RPMI8226 (cell line): ENCODE measurements around the gene R3HCC1L.

Experiments
- DNase-seq: peaks from one replicate; pipeline ENCODE4 v3.0.0-alpha.2; 2015

Gene R3HCC1L

DNA sequence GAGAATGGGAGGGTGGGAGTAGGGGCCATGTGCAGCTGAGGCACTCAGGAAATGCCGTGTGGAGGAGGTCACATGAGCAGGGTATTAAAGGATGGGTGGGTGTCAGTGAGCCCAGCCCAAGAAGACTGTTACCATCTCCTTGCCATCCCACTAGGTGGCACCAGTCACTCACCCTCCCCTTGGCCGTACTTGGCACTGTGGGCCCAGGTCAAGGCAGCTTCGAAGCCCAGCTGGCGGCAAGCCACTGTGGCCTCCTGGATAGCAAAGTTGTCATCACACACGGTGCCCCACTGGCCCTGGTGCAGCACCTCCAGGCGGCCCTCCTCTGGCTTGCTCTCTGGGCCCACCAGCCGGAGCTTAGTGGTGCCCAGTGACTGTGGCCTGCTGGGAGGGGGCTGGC is 128.1 kb downstream of the R3HCC1L start:
- DNase-seq, result peak; percentile 42

GRCh38 chr10:98263088-98263487 is 128.6 kb downstream of the R3HCC1L start:
- no peak for DNase-seq

DNA sequence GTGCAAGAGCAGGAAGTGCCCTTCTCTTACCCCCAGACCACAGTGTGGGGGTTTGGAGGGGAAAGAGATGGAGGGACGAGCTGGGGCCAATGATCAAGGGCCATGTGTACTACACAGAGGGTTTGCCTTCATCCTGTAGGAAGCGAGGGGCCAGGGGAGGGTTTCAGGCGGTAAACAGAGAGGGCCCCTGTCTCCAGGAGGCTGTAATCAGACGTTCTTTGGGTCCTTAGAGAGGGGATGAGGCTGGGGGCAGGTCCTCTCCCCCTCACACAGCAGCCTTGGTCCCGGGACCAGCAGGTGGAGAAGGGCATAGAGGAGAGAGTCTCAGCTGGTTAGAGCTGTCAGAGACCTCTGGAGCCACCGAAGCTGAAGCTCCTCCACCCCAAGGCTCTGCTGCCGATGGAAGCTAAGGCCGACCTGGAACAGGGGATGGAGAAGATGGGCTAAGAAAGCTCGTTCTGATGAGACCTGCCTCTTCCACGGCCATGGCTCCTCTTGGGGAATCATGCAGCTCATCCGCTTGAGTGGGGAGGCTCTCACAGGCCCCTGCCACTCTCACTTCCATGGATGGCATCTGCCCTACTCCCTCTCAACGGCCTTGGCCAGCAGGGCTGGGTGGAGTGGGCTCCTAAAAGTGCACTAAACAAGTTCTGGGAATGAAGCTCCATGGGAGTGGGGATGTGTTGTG is 130.1 kb downstream of the R3HCC1L start:
- no peak for DNase-seq

DNA sequence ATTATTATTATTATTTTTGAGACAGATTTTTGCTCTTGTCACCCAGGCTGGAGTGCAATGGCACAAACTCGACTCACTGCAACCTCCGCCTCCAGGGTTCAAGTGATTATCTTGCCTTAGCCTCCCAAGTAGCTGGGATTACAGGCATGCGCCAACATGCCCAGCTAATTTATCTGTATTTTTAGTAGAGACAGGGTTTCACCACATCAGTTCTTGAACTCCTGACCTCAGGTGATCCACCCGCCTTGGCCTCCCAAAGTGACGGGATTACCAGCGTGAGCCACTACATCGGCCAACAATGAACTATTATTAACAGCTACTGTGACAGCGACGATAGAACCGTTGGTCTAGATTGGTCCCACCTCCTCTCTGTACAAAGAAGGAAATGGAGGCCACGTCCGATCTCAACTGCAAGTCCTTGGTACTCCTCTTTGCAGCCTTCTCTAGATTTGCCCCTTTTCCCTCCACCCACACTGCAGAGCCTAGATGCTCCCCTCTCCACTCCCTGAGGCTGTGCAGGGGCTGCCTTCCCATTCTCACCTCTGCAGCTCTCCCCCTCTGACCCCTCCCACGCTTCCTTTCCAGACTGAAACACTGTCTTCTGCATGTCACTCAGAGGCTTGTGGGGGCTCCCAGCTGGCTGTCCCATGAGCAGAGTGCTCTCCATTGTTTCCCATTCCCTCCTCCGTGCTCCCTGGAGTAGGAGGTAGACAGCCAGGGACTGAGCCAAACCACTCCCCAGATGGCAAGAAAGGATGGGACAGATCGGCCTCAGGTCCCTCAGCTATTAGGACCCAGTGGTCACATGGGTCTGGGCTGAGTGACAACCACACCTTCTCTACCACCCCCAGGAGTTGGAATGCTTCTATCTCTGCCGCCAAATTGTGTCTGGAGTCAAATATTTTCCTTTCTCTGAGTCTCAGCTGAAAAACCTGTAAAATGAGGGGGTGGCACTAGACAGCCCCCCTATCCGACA is 131.2 kb downstream of the R3HCC1L start:
- no peak for DNase-seq

DNA sequence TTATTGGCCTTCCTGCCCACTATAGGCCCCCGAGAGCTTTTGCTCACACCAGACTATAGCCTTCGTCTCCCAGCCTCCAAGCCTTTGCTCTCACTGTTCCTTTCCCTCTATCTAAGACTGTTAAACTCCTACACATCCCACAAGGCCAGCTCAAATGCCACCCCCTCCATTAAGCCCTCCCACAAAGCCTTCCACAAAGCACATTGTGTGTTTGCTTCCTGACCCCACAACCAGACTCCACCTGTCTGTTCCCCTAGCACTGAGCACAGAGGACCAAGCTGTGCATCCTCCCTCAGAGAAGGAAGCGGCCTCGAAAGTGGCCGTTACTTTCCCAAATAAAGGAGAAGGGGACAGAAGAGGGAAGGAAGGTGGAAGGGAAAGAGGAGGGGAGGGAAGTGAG is 132.2 kb downstream of the R3HCC1L start:
- no peak for DNase-seq

GRCh38 chr10:98267069-98267893 is 132.8 kb downstream of the R3HCC1L start:
- DNase-seq, result no peak

- peak; percentile 4 for DNase-seq
Observed at GRCh38 chr10:98267894-98268693, 133.6 kb downstream of the R3HCC1L start, which contains the start of gene LOXL4. Gene LOXL4, minus strand, starts transcription at chr10:98268194. Its CDS starts 5,175 bp downstream, at chr10:98263019.

DNA sequence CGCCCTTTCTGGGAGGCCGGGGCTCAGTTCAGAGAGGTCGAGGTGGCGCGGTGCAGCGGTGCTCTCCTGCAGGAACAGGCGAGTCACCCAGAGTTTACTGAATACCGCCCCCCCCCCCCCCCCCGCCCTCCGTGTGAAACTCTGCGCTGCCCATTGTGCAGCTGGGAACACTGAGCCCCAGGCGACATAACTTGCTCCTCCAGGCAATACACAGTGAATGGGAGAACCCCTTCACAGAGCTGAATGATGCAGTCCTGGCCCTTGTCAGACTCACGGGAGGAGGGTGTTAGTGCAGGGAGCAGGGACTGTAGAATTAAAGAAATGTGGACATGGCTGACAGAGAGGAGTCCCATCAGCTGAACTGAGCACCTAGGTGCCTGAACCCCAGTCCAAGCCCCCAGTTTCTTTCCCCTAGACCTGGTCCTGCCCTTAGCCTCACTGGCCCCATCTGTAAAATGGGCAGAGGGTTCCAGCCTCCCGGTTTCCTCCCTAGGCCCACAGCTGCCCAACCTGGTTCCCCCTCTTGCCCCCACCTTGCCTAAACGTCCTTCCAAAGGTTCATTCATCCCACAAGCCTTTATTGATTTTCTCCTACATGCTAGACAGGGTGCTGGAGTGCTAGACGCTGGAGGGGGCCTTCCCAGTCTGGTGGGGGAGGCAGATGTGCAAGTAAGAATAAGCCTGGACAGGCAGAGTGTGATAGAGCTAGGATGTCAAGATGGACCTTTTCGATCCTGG is 134.4 kb downstream of the R3HCC1L start:
- DNase-seq, result peak; percentile 3

DNA sequence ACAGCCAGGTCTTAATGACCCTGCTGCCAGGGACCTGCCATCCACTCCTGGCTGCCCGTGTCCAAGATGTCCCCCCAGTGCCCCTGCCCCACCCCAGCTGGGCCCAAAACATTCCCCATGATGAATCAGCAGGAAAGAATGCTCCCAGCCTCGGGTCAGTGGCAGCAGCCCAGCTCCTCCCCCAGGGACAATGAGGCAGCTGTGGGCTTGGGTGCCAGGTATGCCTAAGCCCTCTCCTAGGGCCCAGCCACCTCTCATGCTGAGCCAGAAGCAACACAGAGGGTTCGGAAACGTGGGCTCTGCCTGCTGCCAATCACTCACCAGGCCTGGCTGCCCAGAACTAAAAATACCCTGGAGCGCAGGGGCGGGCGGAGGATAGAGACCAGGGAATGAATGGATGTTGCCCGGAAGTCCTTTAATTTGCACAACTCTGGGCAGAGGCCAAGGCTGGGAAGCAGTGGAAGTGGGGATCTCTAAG is 135.0 kb downstream of the R3HCC1L start:
- no peak for DNase-seq

- DNase-seq, result no peak
Observed at GRCh38 chr10:98270073-98270740, 135.8 kb downstream of the R3HCC1L start.

DNA sequence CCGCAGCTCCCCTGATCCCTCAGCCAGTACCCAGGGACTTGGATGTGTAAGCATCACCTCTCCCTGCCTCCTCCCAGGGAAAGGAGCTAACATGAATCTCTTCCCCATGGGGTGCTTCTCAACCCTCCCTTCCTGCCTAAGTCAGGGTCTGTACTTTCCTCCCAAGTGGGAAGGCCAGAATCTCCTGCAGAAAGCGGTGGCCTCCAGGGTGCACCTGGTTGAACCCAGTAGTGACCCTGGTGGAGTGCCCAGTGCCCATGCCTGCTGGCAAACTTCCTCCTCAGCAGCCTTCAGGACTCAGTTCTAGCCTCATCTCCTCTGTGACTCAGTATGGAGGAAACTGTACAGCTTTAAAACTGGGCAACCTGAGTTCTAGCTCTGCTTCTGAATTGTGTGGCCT is 136.3 kb downstream of the R3HCC1L start:
- no peak for DNase-seq

- DNase-seq, result no peak
Observed at GRCh38 chr10:98272245-98272644, 137.8 kb downstream of the R3HCC1L start.

- no peak for DNase-seq
Observed at GRCh38 chr10:98272656-98273055, 138.2 kb downstream of the R3HCC1L start.

DNA sequence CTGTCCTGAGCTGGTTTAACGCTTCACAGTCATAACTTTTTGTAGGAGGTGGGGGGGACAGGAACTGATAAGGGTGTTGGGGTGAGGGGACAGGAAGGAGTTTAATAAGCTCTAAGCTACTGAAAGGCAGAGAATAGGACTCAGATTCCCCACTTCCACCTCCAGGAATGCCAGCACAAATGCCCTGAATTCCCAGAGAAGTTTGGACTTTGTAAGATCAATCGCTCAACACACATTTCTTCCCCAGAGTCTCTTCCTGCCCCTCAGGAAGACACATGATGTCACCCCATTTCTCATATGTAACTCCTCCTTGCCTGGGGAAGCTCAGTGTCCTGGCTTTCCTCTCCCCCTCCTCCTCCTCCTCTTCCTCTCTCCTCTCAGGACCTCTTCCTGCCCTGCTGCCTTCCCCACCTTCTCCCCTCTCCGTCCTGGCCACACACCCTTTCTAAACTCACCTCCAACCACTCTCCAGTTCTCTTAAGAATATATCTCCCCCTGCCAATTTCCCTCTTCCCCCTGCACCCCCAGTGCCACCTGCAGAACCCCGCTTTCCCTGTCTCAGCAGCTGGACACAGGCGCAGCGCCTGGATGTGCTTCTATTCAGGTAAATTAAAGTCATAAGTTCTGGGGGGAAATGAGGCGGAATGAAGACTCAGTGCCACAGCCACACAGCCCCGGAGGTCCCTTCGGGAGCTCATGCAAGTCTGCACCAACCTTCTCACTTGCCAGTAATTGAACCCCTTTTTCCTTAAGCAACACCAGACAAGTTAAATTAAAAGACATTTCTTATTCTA is 138.8 kb downstream of the R3HCC1L start:
- no peak for DNase-seq

- no peak for DNase-seq
Observed at GRCh38 chr10:98274562-98274961, 140.1 kb downstream of the R3HCC1L start.

DNA sequence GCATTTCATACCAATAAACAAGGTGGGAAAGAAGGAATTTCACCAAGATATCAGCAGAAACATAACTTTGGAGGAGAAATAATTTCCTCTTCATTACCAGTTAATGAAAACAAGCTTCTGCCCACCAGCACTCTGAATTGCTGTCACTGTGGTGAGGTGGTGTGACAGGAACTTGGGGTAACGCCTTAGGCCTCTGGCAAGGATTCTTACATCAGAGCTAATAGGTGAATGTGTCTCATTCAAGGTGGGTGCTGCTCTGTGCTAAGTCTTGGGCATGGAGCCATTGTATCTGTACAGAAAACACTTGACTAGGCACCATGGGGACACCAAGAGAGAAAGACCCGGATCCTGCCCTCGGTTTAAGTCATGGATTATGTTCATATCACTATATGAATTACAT is 141.9 kb downstream of the R3HCC1L start:
- DNase-seq, result no peak

DNA sequence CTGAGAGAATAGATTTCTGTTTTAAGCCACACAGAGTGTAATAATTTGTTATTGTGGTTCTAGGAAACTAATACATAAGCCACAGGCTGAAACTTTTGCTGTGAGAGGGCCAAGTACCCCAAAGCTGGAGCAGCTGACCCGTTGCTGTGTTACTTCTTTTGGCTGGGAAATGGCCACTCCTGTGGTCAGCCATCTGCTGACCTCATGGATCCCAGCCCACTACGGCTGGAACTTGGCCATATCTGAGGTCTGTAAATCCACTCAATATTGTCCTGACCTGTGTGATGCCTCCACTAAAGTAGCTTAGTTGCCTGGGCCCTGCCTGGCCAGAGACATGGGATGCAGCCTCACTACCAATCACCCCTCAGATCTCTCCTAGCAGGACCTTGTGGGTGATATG is 151.0 kb downstream of the R3HCC1L start:
- DNase-seq, result no peak

- DNase-seq, result no peak
Observed at GRCh38 chr10:98286419-98286818, 152.0 kb downstream of the R3HCC1L start.

DNA sequence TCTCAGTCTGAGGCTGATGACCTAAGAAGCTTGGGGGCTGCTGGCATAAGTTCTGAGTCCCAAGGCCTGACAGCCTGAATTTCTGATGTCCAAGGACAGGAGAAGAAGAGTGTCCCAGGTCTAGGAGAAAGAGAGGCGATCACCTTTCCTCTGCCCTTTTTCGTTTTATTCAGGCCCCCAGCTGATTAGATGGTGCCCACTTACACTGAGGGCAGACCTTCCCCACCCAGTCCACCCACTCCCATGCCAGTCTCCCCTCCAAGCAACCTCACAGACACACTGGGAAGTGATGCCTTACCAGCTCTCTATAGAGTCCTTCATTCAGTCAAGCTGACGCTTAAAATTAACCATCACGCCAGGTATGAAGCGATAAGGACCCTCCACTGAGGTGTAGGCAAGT is 152.9 kb downstream of the R3HCC1L start:
- DNase-seq, result no peak

GRCh38 chr10:98289802-98290209 is 155.3 kb downstream of the R3HCC1L start:
- no peak for DNase-seq
